Motor neuron (in vitro differentiated cells): Measurements from ENCODE around the gene ITGA11. TPM values are rescaled to one million over a fixed set of nuclear protein-coding genes. Genes with fewer than 3 reads are reported as not detected.

Source experiments
- ATAC-seq, 8 experiments: fragments of 200-7000 bp; cut with Tn5 transposase; replicated peaks in 6 of 8; 2 replicates each; pipeline ENCODE4 v1.8.0; 2021; ENCODE audit warnings: mild to moderate bottlenecking in 8 of 8, moderate library complexity in 8 of 8
- H3K27ac ChIP-seq, 2 donors: fragments of 250-450 bp; sonication (Bioruptor Pico); 2 replicates each; pipeline ENCODE4 v1.9.0; 2021; ENCODE audit warnings: antibody characterized with exemption in 2 of 2, mild to moderate bottlenecking in 2 of 2, moderate library complexity in 1 of 2
- H3K4me1 ChIP-seq, 2 donors: fragments of 250-450 bp; sonication (Bioruptor Pico); replicated peaks in 1 of 2; 2 replicates each; pipeline ENCODE4 v1.6.1; 2021; ENCODE audit warnings: antibody characterized with exemption in 2 of 2, mild to moderate bottlenecking in 2 of 2, moderate library complexity in 1 of 2
- H3K4me3 ChIP-seq, 5 donors: fragments of 250-450 bp; sonication (Bioruptor Pico); 2 replicates each; pipeline ENCODE4 v1.9.0; 2021; ENCODE audit warnings: antibody characterized with exemption in 5 of 5, mild to moderate bottlenecking in 5 of 5, moderate library complexity in 4 of 5
- WGBS, 10 experiments: fragments of 450-650 bp; shearing (Covaris generic); methylation state at CpG; one replicate each; pipeline ENCODE4 v1.0.0; 2022; 5-methylcytosine and 5-hydroxymethylcytosine counted together
- in situ Hi-C, 9 experiments: fragments of 400-800 bp; cut with MboI; loops; one replicate each; pipeline ENCODE4 v1.15.0; 2021; ENCODE audit warnings: low sequenced_read_pairs in 9 of 9, low pct_unique_long_range_greater_than_20kb in 2 of 9; ENCODE audit not compliant: unreplicated experiment in 9 of 9
- total RNA-seq, 8 experiments: library from RNA; unstranded; fragments of 300-600 nt; gene quantifications; 2 replicates each; pipeline versions ENCODE4 v1.2.3 to v1.2.4, GENCODE V29; 2022

ITGA11 gene, protein sequence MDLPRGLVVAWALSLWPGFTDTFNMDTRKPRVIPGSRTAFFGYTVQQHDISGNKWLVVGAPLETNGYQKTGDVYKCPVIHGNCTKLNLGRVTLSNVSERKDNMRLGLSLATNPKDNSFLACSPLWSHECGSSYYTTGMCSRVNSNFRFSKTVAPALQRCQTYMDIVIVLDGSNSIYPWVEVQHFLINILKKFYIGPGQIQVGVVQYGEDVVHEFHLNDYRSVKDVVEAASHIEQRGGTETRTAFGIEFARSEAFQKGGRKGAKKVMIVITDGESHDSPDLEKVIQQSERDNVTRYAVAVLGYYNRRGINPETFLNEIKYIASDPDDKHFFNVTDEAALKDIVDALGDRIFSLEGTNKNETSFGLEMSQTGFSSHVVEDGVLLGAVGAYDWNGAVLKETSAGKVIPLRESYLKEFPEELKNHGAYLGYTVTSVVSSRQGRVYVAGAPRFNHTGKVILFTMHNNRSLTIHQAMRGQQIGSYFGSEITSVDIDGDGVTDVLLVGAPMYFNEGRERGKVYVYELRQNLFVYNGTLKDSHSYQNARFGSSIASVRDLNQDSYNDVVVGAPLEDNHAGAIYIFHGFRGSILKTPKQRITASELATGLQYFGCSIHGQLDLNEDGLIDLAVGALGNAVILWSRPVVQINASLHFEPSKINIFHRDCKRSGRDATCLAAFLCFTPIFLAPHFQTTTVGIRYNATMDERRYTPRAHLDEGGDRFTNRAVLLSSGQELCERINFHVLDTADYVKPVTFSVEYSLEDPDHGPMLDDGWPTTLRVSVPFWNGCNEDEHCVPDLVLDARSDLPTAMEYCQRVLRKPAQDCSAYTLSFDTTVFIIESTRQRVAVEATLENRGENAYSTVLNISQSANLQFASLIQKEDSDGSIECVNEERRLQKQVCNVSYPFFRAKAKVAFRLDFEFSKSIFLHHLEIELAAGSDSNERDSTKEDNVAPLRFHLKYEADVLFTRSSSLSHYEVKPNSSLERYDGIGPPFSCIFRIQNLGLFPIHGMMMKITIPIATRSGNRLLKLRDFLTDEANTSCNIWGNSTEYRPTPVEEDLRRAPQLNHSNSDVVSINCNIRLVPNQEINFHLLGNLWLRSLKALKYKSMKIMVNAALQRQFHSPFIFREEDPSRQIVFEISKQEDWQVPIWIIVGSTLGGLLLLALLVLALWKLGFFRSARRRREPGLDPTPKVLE
- 10 to 100 TPM in 1 of 8 experiments, 1 to 10 TPM in 2, under 1 TPM in 5; 0.27 to 35.0 (median 0.78) TPM for total RNA-seq

DNA sequence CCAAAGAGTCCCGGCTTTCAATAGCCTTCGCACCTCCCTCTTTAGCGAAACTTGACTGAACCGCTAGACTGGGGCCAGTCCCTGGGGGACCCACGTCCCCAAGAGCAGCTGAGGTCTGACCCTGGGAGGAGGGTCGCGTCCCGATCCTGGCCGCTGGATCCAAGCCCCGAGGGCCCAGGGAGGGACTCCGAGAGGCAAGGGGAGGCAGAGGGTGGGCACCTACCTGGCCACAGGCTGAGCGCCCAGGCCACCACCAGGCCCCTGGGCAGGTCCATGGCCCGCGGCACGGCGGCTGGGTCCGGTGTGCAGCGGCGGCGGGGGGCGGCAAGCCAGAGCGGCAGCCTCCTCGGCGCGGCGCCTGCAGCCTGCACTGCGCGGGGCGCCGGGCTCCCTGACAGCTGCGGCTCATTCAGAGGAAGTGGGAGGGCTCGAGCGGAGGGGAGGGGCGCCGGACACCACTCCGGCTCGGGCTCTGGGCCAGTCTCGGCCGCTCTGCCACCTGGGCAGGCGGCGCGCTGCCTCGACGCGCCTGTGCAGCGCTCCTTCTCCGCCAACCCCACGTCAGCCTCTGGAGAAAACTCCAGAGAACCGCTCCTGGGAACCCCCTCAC is at the start of gene ITGA11:
ITGA11 (minus strand) TSS at position 372 of the 610 bp plus-strand sequence; CDS start at position 275, 97 bp downstream.
- peak; percentile 67 to 98 (median 96) for ATAC-seq
- 20% methylated on average over 1 of the region's 49 CpGs; no CpG with 5 or more reads in 9 of the 10 experiments for WGBS, 10 experiments
- in situ Hi-C loops = no loop called here
- peaks cover 4 to 7% of the 10 kb centered on the region in 2 donors for H3K4me1 ChIP-seq
- no peak within 1 kb of the TSS for H3K27ac ChIP-seq
- peak within 1 kb of the TSS; percentile 15 to 37 (median 29) for H3K4me3 ChIP-seq

DNA sequence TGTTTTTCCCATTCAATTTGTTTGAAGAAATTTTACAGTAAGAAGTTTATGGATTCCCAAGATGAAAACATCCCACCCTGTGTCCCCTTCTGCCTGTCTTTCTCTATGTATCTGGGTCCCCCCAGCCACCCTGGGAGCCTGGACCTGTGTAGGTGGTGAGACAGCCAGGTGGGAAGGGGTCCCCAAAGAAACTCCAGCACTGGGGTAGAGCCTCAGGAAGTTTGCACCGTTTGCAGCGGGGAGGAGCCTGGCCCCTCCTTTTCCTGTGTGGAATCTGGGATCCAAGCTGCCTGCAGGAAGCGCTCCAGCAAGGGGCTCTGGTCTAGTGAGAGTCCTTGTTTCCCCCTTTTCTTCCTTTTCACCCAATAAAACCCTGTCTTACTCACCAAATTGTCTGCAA is 49.4 kb upstream of the ITGA11 start:
- Histone ChIP-seq H3K27ac (no peak overlapping the region), H3K4me3 (no peak overlapping the region), H3K4me1 (peaks cover 0 to 12% of the 10 kb centered on the region in 2 donors)
- in situ Hi-C loops = no loop called here
- WGBS, 10 experiments = 80 to 100% (median 100%) methylated on average over 1 to 2 of the region's 3 CpGs; no CpG with 5 or more reads in 7 of the 10 experiments
- no peak for ATAC-seq

DNA sequence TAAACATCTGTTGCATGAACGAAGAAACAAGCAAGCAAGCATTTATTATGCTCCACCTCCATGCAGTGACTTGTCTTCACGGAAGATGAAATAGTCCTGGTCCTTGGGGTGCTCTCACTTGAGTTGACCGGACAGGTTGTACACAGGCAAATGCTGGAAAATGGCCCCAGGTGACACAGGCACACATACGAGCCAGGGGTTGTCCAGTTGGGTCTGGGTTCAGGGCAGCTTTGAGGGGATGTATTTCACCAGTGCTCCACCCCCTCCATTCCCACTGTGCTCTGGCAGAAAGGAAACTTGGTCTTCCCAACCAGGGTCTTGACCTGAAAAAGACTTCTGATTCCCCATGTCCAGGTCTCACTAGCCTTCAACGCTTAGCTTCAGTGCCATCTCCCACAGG is 48.3 kb upstream of the ITGA11 start:
- ATAC-seq = no peak
- WGBS, 10 experiments = 40 to 100% (median 76%) methylated on average over 1 to 5 of the region's 5 CpGs; no CpG with 5 or more reads in 5 of the 10 experiments
- Histone ChIP-seq H3K4me3 (no peak overlapping the region), H3K27ac (no peak overlapping the region), H3K4me1 (peaks cover 0 to 8% of the 10 kb centered on the region in 2 donors)
- in situ Hi-C loops = no loop called here

DNA sequence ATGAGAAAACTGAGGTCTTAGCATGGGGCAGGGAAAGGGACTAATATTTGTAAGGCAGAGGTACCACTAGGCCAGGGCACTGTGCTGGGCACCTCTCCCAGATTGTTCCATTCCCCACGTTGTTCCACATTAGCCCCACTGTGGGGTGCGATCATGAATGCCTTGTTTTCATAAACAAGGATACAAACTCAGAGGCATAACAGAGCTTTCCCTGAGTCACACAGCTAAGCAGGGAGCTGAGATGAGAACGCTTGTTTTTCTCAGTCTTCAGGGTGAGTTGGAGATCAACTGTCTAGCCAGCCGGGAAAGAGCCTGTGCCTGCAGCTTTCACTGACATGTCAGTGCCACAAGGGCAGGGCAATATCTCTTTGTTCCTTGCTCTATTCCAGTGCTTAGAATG is 47.9 kb upstream of the ITGA11 start:
- ATAC-seq = no peak
- peaks cover 0 to 3% of the 10 kb centered on the region in 2 donors for H3K4me1 ChIP-seq
- in situ Hi-C loops = no loop called here
- WGBS, 10 experiments = 0 to 100% (median 35%) methylated on average over 1 to 4 of the region's 4 CpGs; no CpG with 5 or more reads in 2 of the 10 experiments
- H3K4me3 ChIP-seq = no peak overlapping the region
- H3K27ac ChIP-seq = no peak overlapping the region

DNA sequence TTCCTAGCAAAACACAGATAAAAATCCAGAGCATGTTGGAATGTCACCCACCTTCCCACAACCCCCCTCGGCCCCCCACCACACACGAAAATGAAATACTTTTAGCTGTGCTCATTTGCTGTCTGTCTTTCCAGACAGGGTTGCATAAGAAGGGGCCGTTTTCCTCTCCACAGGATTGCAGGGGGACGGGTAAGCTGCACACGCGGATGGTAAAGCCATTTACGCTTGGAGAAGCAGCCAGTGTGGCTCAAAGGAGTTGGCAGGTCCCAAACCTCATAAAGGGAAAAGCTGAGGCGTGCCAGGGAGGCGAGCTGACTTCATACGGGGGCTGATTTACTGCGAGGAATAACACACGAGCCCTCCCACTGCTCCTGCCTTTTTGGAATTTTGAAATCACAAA is 47.4 kb upstream of the ITGA11 start:
- Histone ChIP-seq H3K27ac (no peak overlapping the region), H3K4me3 (no peak overlapping the region), H3K4me1 (no peaks in the 10 kb centered on the region)
- ATAC-seq = no peak
- in situ Hi-C loops = no loop called here
- WGBS, 10 experiments = 0 to 64% (median 36%) methylated on average over 3 to 10 of the region's 12 CpGs; no CpG with 5 or more reads in 6 of the 10 experiments

DNA sequence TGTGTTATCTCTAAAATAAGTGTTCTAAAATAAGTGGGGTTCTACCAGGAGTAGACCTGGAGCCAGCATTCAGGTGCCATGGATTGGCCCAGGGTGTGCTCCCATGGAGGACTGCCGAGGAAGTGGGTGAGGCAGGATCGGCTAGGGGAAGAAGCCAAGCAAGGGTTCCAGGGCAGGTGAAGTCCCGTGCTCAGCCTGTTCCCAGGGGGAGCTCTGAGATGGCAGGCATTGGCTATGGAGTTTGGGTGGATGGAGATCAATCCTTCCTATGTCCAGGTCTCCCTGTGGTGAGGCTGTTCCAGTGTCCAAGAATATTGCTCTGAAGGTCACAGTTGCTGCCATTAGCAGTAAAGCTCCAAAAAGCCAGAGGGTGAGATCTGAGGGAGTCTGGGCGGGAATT is 46.9 kb upstream of the ITGA11 start:
- H3K4me3 ChIP-seq = no peak overlapping the region
- no peaks in the 10 kb centered on the region for H3K4me1 ChIP-seq
- ATAC-seq = no peak
- WGBS, 10 experiments = 40 to 100% (median 90%) methylated on average over 1 to 2 of the region's 4 CpGs; no CpG with 5 or more reads in 5 of the 10 experiments
- in situ Hi-C loops = no loop called here
- H3K27ac ChIP-seq = no peak overlapping the region

DNA sequence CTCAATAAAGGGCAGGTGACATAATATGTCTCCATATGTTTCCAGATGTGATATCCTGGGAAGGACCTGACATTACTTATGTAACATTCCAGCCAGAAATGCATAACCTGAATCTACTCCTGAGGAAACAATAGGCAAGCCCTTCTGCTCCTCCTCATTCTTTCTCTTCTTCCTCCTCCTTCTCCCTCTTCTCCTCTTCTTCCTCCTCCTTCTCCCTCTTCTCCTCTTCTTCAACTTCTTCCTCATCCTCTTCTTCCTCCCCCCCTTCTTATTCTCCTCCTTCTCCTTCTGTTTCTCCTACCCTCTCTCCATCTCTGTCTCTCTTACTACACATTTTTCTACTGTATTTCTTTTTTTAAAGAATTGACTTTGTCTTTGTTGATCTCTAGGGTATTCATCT is 43.5 kb upstream of the ITGA11 start:
- H3K4me3 ChIP-seq = no peak overlapping the region
- no peak for ATAC-seq
- in situ Hi-C loops = no loop called here

DNA sequence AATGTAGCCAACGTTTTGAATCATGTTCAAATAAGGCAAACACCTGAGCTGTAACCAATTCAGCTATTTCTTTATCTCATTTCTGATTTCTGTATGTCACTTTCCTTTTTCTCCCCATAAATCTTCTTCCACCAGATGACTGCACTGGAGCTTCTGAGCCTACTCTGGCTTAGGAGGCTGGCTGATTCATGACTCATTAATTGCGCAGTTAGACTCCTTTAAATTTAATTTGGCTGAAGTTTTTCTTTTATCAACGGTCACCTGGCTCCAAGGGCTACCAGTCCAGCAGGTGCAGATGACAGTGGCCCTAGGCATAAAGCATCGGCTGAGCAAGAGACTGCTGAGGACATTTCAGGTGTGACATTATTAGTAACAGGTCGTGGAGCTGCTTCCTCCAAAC is 39.6 kb upstream of the ITGA11 start:
- peak in 2 of 8 experiments; percentile 25 to 32 for ATAC-seq
- in situ Hi-C loops = no loop called here
- Histone ChIP-seq H3K27ac (no peak overlapping the region), H3K4me3 (no peak overlapping the region), H3K4me1 (no peaks in the 10 kb centered on the region)
- WGBS, 10 experiments = 17 to 100% (median 72%) methylated on average over 1 to 4 of the region's 5 CpGs; no CpG with 5 or more reads in 1 of the 10 experiments

More for the DNA sequence above, 43.5 kb upstream of the ITGA11 start:
- H3K27ac ChIP-seq = no peak overlapping the region
- no peaks in the 10 kb centered on the region for H3K4me1 ChIP-seq

DNA sequence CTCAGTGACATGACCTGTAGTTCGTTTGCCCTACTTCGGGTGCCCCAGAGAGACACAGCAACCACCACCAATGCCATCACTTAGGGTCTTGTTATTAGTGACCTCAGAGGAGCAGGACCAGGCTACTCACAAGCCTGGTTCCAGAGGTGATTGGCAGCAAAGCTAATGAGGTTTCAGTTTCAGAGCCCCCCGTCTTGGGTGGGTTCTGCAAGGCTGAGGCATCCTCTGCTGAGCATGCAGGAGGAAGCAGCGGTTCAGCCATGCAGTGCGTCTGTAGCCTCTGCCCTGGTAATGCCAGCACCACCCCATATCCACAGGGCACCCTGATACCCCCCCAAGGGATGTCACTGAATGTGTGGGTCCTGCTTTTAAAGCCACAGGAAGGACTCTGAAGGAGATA is 39.0 kb upstream of the ITGA11 start:
- ATAC-seq = no peak
- Histone ChIP-seq H3K4me3 (no peak overlapping the region), H3K27ac (no peak overlapping the region), H3K4me1 (no peaks in the 10 kb centered on the region)
- in situ Hi-C loops = no loop called here
- 73 to 100% (median 83%) methylated on average over 1 to 5 of the region's 5 CpGs; no CpG with 5 or more reads in 4 of the 10 experiments for WGBS, 10 experiments

DNA sequence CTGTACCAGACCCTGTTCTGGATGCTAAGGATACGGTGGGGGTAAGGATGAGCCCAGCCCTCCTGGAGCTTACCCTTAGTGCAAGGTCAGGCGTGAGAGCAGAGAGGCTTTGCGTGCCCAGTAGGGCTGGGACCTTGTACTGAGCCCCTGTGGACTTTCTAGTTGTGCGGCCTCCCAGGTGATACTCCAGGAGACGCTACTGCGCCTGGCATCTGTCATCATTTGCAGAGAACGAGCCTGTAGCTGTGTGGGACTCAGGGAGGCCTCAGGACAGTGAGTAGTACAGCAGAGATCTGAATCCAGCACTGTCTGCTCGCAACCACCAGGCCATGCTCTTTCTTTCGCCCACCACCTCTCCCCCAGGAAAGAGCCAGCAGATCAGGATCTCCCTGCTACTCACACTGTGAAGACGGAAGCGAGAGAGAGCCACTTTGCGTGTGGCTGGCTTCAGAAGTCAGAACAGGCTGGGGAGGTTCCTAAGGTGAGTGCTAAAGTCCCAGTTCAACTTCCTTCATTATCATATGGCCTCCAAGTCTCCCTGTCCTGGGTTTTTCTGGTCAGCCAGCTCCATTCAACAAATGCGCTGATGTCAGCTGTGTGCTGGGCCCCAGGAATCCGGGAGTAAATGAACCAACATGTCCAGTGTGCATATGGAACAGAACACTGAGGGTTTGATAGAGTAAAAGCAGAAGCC is 38.2 kb upstream of the ITGA11 start:
- 50 to 96% (median 84%) methylated on average over 1 to 10 of the region's 14 CpGs; no CpG with 5 or more reads in 4 of the 10 experiments for WGBS, 10 experiments
- no peak for ATAC-seq

DNA sequence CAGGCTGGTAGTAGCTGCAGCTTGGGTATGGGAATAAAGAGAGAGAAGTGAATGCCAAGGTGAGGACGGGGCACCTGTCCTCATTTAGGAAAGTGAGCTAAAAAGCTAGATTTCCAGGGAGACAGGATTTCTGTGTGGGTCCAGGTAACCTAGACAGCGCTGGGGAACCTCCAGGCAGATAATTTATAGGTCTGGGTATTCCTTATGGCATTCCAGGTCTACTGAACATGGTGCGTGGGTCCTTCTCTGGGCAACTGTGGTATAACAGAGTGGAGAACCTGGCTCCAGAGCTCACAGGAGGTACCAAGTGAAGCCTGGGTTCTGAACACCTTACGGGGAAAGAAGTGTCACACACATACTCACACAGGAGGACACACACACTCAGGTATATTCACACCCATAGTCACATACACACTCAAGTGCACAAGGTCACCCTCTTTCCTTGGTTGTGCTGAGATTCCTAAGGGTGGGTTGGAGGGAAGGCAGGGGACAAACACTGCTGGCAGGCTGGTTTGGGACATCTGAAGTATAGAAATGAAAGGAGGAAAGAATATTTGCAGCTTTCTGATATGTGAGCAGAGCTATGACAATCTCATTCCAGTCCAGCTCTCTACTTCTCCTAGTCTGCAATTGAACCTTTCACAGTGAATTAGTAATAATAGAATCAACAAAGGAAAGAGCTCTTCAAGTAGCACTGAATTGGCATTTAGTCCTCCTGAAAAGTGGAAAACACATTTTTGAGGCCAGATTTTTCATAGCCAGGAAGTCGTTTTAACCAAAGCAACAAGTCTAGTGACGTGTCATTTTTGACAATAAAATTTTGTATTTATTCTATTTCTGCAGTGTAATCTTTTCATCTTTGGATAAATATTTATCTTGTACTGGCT is 37.4 kb upstream of the ITGA11 start:
- in situ Hi-C loops = no loop called here
- 36 to 91% (median 81%) methylated on average over 1 to 3 of the region's 6 CpGs; no CpG with 5 or more reads in 2 of the 10 experiments for WGBS, 10 experiments
- no peak overlapping the region for H3K4me3 ChIP-seq
- no peak for ATAC-seq
- H3K27ac ChIP-seq = no peak overlapping the region
- H3K4me1 ChIP-seq = no peaks in the 10 kb centered on the region

More for the DNA sequence above, 38.2 kb upstream of the ITGA11 start:
- H3K27ac ChIP-seq = no peak overlapping the region
- H3K4me3 ChIP-seq = no peak overlapping the region
- H3K4me1 ChIP-seq = no peaks in the 10 kb centered on the region
- in situ Hi-C loops = no loop called here
